Measurements from ENCODE around the gene SMIM27.

DNA sequence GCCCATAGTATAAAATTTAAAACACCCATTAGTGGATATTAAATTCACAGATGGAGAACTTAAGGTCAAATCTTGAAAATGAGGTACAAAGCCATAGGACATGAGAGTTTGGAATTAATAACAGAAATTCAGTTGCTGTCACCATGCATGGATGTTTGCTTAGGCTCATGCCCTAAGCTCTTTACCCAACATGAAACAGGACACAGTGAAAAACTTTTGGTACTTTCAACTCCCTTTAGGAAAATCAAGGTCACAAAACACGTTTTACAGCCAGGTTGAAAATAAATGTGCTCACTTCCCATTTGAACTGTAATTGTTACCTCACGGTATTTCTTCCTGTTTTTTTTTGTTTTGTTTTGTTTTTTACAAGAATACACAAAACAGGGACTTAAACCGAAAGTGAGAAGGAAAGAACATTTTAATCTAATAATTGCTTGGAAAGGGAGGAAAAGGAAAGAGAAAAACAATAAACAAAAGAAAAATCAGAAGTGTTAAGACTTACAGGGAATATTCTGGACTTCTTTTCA is 6.3 kb downstream of the SMIM27 start:
- TF ChIP-seq CTCF (IDR thresholded peaks at IDR 0.05) (no peak), POLR2A (IDR thresholded peaks at IDR 0.05) (no peak)
